HG02884 (cell line): ENCODE measurements around the gene LUC7L2.
A peak's percentile ranks its signal among the peaks of the same experiment; 100 is the strongest.
"Not testable (repeated sequence)": the region's sequence is repeated elsewhere in the genome, so short reads cannot be mapped to it uniquely, and the experiment has no call there.

Experiments used
- ATAC-seq: cut with Tn5 transposase; IDR thresholded peaks from one replicate; pipeline ENCODE4 v1.9.1; 2021; ENCODE audit warnings: mild to moderate bottlenecking, moderate library complexity; ENCODE audit not compliant: unreplicated experiment

LUC7L2 gene

GRCh38 chr7:139359366-139360209 lies at the start of gene LUC7L2:
LUC7L2 (plus strand) TSS chr7:139359894; CDS start chr7:139360262, 368 bp downstream.
- ATAC-seq = peak; percentile 60

GRCh38 chr7:139317939-139318505 lies 41.7 kb upstream of the LUC7L2 start:
- no peak for ATAC-seq

- no peak for ATAC-seq
Measured at GRCh38 chr7:139321071-139321745, 38.5 kb upstream of the LUC7L2 start.

GRCh38 chr7:139324709-139325108 lies 35.0 kb upstream of the LUC7L2 start:
- ATAC-seq = not testable (repeated sequence)

GRCh38 chr7:139328375-139328774 lies 31.3 kb upstream of the LUC7L2 start:
- no peak for ATAC-seq

- ATAC-seq = no peak
Measured at GRCh38 chr7:139329119-139329518, 30.6 kb upstream of the LUC7L2 start.

- ATAC-seq = no peak
Measured at GRCh38 chr7:139330333-139331030, 29.2 kb upstream of the LUC7L2 start.

GRCh38 chr7:139332697-139333359 lies 26.9 kb upstream of the LUC7L2 start:
- no peak for ATAC-seq

GRCh38 chr7:139333443-139333842 lies 26.3 kb upstream of the LUC7L2 start:
- ATAC-seq = not testable (repeated sequence)

- no peak for ATAC-seq
Measured at GRCh38 chr7:139334399-139335150, 25.1 kb upstream of the LUC7L2 start.

- no peak for ATAC-seq
Measured at GRCh38 chr7:139339025-139339424, 20.7 kb upstream of the LUC7L2 start.

- no peak for ATAC-seq
Measured at GRCh38 chr7:139339698-139340036, 20.0 kb upstream of the LUC7L2 start.

GRCh38 chr7:139340037-139340807 lies 19.5 kb upstream of the LUC7L2 start:
- peak; percentile 78 for ATAC-seq

- no peak for ATAC-seq
Measured at GRCh38 chr7:139340808-139341057, 19.0 kb upstream of the LUC7L2 start.

- peak; percentile 55 for ATAC-seq
Measured at GRCh38 chr7:139341058-139341775, 18.5 kb upstream of the LUC7L2 start, which contains the start of gene FMC1. FMC1 (plus strand) TSS chr7:139341337; CDS start chr7:139341385, 48 bp downstream.

GRCh38 chr7:139341776-139342226 lies 17.9 kb upstream of the LUC7L2 start:
- ATAC-seq = no peak

- no peak for ATAC-seq
Measured at GRCh38 chr7:139345042-139345441, 14.7 kb upstream of the LUC7L2 start.

- no peak for ATAC-seq
Measured at GRCh38 chr7:139351027-139351426, 8.7 kb upstream of the LUC7L2 start.

GRCh38 chr7:139354729-139355128 lies 5.0 kb upstream of the LUC7L2 start:
- no peak for ATAC-seq
